ENCODE results near the gene MLH3.

- TF ChIP-seq SIN3A (IDR thresholded peaks at IDR 0.05; ENCODE audit: borderline replicate concordance, insufficient read depth, low read length) (no peak), POLR2AphosphoS5 (IDR thresholded peaks at IDR 0.05; ENCODE audit: low read depth, low read length) (no peak), TAF1 (IDR thresholded peaks at IDR 0.05; ENCODE audit: borderline replicate concordance, insufficient read depth, low read length) (no peak), FOXP2 (optimal IDR thresholded peaks at IDR 0.05; ENCODE audit: borderline replicate concordance, extremely low read depth, extremely low read length, insufficient read depth) (no peak)
- TF ChIP-seq, protein P1, sequence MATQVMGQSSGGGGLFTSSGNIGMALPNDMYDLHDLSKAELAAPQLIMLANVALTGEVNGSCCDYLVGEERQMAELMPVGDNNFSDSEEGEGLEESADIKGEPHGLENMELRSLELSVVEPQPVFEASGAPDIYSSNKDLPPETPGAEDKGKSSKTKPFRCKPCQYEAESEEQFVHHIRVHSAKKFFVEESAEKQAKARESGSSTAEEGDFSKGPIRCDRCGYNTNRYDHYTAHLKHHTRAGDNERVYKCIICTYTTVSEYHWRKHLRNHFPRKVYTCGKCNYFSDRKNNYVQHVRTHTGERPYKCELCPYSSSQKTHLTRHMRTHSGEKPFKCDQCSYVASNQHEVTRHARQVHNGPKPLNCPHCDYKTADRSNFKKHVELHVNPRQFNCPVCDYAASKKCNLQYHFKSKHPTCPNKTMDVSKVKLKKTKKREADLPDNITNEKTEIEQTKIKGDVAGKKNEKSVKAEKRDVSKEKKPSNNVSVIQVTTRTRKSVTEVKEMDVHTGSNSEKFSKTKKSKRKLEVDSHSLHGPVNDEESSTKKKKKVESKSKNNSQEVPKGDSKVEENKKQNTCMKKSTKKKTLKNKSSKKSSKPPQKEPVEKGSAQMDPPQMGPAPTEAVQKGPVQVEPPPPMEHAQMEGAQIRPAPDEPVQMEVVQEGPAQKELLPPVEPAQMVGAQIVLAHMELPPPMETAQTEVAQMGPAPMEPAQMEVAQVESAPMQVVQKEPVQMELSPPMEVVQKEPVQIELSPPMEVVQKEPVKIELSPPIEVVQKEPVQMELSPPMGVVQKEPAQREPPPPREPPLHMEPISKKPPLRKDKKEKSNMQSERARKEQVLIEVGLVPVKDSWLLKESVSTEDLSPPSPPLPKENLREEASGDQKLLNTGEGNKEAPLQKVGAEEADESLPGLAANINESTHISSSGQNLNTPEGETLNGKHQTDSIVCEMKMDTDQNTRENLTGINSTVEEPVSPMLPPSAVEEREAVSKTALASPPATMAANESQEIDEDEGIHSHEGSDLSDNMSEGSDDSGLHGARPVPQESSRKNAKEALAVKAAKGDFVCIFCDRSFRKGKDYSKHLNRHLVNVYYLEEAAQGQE (IDR thresholded peaks at IDR 0.05; ENCODE audit: insufficient read depth in 1 of 2, low read depth in 2 of 2, low read length in 2 of 2), result no peak
Measured at GRCh38 chr14:75030147-75030546, 21.1 kb downstream of the MLH3 start.
